IMR-90 (cell line): ENCODE results near the gene TPSG1. TPM values are rescaled to one million over a fixed set of nuclear protein-coding genes. Genes with fewer than 3 reads are reported as not detected.

ENCODE experiments used
- ATAC-seq: fragments of 200-7000 bp; cut with Tn5 transposase; 2 replicates; pipeline ENCODE4 v1.9.1; 2020; ENCODE audit warnings: low read depth, mild to moderate bottlenecking, moderate library complexity
- BruUV-seq: library from RNA; stranded (reverse); fragments of 400-500 nt; replicated peaks from 2 replicates; lab custom pipeline; 2021; lab: Mats Ljungman, UMichigan
- CTCF ChIA-PET: fragments of 300-600 bp; formaldehyde crosslinking; extraction: SDS; loops from one replicate; lab custom pipeline; 2021; ENCODE audit warnings: antibody characterized with exemption; lab: Yijun Ruan, JAX
- POLR2A ChIA-PET: fragments of 300-600 bp; sonication (Branson Sonifier 250); formaldehyde crosslinking; loops from one replicate; lab custom pipeline; 2022; ENCODE audit warnings: antibody characterized with exemption; ENCODE audit not compliant: unreplicated experiment; lab: Charles Lee
- DNase-seq: peaks from one replicate; pipeline ENCODE4 v3.0.0; 2013
- H2AFZ ChIP-seq: replicated peaks from 2 replicates; pipeline ENCODE3; 2013; ENCODE audit warnings: low read length, mild to moderate bottlenecking; ENCODE audit not compliant: poor library complexity
- H2AK5ac ChIP-seq: 2 replicates; pipeline ENCODE4 v1.6.1; 2013; ENCODE audit warnings: low read depth, low read length, inconsistent platforms
- H2AK9ac ChIP-seq: replicated peaks from 2 replicates; pipeline ENCODE3; 2013; ENCODE audit warnings: mild to moderate bottlenecking, low read depth, low read length, moderate library complexity; ENCODE audit not compliant: poor library complexity
- H2BK120ac ChIP-seq: 2 replicates; pipeline ENCODE4 v1.6.1; 2013; ENCODE audit warnings: low read depth, low read length, inconsistent platforms
- H2BK15ac ChIP-seq: 3 replicates; pipeline ENCODE4 v1.6.1; 2013; ENCODE audit warnings: low read depth, low read length, inconsistent platforms
- H2BK20ac ChIP-seq: 2 replicates; pipeline ENCODE4 v1.6.1; 2013; ENCODE audit warnings: low read depth, mild to moderate bottlenecking, inconsistent platforms, low read length, moderate library complexity
- H2BK5ac ChIP-seq: 2 replicates; pipeline ENCODE4 v1.6.1; 2013; ENCODE audit warnings: mild to moderate bottlenecking, low read depth, low read length, inconsistent platforms; ENCODE audit not compliant: poor library complexity, severe bottlenecking
- H3K14ac ChIP-seq: replicated peaks from 2 replicates; pipeline ENCODE4 v1.6.1; 2013; ENCODE audit warnings: low read depth, low read length, inconsistent platforms
- H3K18ac ChIP-seq: 2 replicates; pipeline ENCODE4 v1.6.1; 2013; ENCODE audit warnings: low read depth, low read length, control low read depth
- H3K23ac ChIP-seq: 2 replicates; pipeline ENCODE4 v1.6.1; 2013; ENCODE audit warnings: low read depth, low read length, inconsistent platforms
- H3K27ac ChIP-seq: 2 replicates; pipeline ENCODE4 v1.5.1; 2013; ENCODE audit warnings: mild to moderate bottlenecking, control low read depth, low read length; ENCODE audit not compliant: insufficient read depth
- H3K27me3 ChIP-seq: 2 replicates; pipeline ENCODE4 v1.6.1; 2013; ENCODE audit warnings: low read length; ENCODE audit not compliant: control insufficient read depth, insufficient read depth
- H3K36me3 ChIP-seq: 2 replicates; pipeline ENCODE4 v1.6.1; 2013; ENCODE audit warnings: low read length, mixed read lengths; ENCODE audit not compliant: control insufficient read depth, insufficient read depth
- H3K4ac ChIP-seq: 2 replicates; pipeline ENCODE4 v1.6.1; 2013; ENCODE audit warnings: low read depth, low read length, inconsistent platforms
- H3K4me1 ChIP-seq: 2 replicates; pipeline ENCODE4 v1.6.1; 2013; ENCODE audit warnings: low read length, mixed read lengths; ENCODE audit not compliant: control insufficient read depth, insufficient read depth
- H3K4me2 ChIP-seq: 2 replicates; pipeline ENCODE4 v1.6.1; 2013; ENCODE audit warnings: low read depth, mild to moderate bottlenecking, control low read depth, low read length, moderate library complexity
- H3K4me3 ChIP-seq: 2 replicates; pipeline ENCODE4 v1.5.1; 2013; ENCODE audit warnings: low read depth, mild to moderate bottlenecking, control low read depth, low read length, moderate library complexity; ENCODE audit not compliant: insufficient read depth
- H3K56ac ChIP-seq: 2 replicates; pipeline ENCODE4 v1.6.1; 2013; ENCODE audit warnings: low read length, inconsistent platforms; ENCODE audit not compliant: insufficient read depth; ENCODE audit errors: extremely low read depth
- H3K79me1 ChIP-seq, 2 experiments: 2 replicates each; pipeline ENCODE4 v1.6.1; 2013; ENCODE audit warnings: low read length in 2 of 2, inconsistent platforms in 1 of 2, low read depth in 1 of 2
- H3K9ac ChIP-seq: 2 replicates; pipeline ENCODE4 v1.6.1; 2013; ENCODE audit warnings: low read depth, low read length, control low read depth
- H3K9me1 ChIP-seq: 2 replicates; pipeline ENCODE4 v1.6.1; 2013; ENCODE audit warnings: low read length, inconsistent platforms; ENCODE audit not compliant: insufficient read depth
- H3K9me3 ChIP-seq: 2 replicates; pipeline ENCODE4 v1.6.1; 2013; ENCODE audit warnings: low read length; ENCODE audit not compliant: control insufficient read depth, insufficient read depth
- H4K20me1 ChIP-seq: 2 replicates; pipeline ENCODE4 v1.6.1; 2013; ENCODE audit warnings: low read length, inconsistent platforms; ENCODE audit not compliant: insufficient read depth
- H4K5ac ChIP-seq: 2 replicates; pipeline ENCODE4 v1.6.1; 2013; ENCODE audit warnings: mild to moderate bottlenecking, low read depth, low read length, control low read depth
- H4K8ac ChIP-seq, 2 experiments: 2 replicates each; pipeline ENCODE4 v1.6.1; 2013; ENCODE audit warnings: low read depth in 2 of 2, low read length in 2 of 2, control low read depth in 1 of 2, inconsistent platforms in 1 of 2
- H4K91ac ChIP-seq: 2 replicates; pipeline ENCODE4 v1.6.1; 2013; ENCODE audit warnings: low read depth, low read length, inconsistent platforms; ENCODE audit not compliant: insufficient read depth
- BHLHE40 ChIP-seq: fragments of 150-350 bp; IDR thresholded peaks from 2 replicates; pipeline ENCODE4 v1.6.1; 2016; ENCODE audit warnings: mild to moderate bottlenecking, low read depth, low read length
- CHD1 ChIP-seq: IDR thresholded peaks from 2 replicates; pipeline ENCODE4 v1.6.1; 2012; ENCODE audit warnings: low read depth, low read length, improper control_type of control experiment
- CTCF ChIP-seq: conservative IDR thresholded peaks from 2 replicates; pipeline ENCODE4 v1.5.1; 2012; ENCODE audit warnings: mild to moderate bottlenecking, low read depth, low read length, improper control_type of control experiment
- FOS ChIP-seq: fragments of 150-350 bp; IDR thresholded peaks from 2 replicates; pipeline ENCODE4 v1.6.1; 2016; ENCODE audit warnings: low read depth, low read length
- MAFK ChIP-seq: IDR thresholded peaks from 2 replicates; pipeline ENCODE4 v1.6.1; 2012; ENCODE audit warnings: low read depth, low read length, improper control_type of control experiment
- MAZ ChIP-seq: IDR thresholded peaks from 2 replicates; pipeline ENCODE4 v1.6.1; 2012; ENCODE audit warnings: low read depth, mild to moderate bottlenecking, low read length, improper control_type of control experiment, moderate library complexity, borderline replicate concordance
- MXI1 ChIP-seq: IDR thresholded peaks from 2 replicates; pipeline ENCODE4 v1.6.1; 2012; ENCODE audit warnings: low read depth, mild to moderate bottlenecking, low read length, moderate library complexity, borderline replicate concordance
- NFE2L2 ChIP-seq: fragments of 150-350 bp; IDR thresholded peaks from 2 replicates; pipeline ENCODE4 v1.6.1; 2016; ENCODE audit warnings: low read depth, mild to moderate bottlenecking, low read length
- POLR2A ChIP-seq: IDR thresholded peaks from 2 replicates; pipeline ENCODE4 v1.6.1; 2012; ENCODE audit warnings: mild to moderate bottlenecking, low read depth, low read length
- RCOR1 ChIP-seq: IDR thresholded peaks from 2 replicates; pipeline ENCODE4 v1.6.1; 2012; ENCODE audit warnings: mild to moderate bottlenecking, low read length, improper control_type of control experiment; ENCODE audit not compliant: insufficient replicate concordance
- RFX5 ChIP-seq: IDR thresholded peaks from 2 replicates; pipeline ENCODE4 v1.8.0; 2012; ENCODE audit warnings: low read depth, mild to moderate bottlenecking, low read length, moderate library complexity
- SMC3 ChIP-seq: fragments of 150-350 bp; IDR thresholded peaks from 2 replicates; pipeline ENCODE4 v1.6.1; 2016; ENCODE audit warnings: low read depth, mild to moderate bottlenecking, antibody characterized with exemption, low read length, moderate library complexity
- USF2 ChIP-seq: fragments of 150-350 bp; IDR thresholded peaks from 2 replicates; pipeline ENCODE4 v1.6.1; 2017; ENCODE audit warnings: mild to moderate bottlenecking, antibody characterized with exemption, low read length, low read depth
- WGBS, 2 experiments: methylation state at CpG; one replicate each; pipeline versions ENCODE4 v1.1.5 to v1.1.7; 2013; ENCODE audit warnings: missing lambda C conversion rate in 2 of 2; ENCODE audit not compliant: insufficient read length in 1 of 2; ENCODE audit errors: extremely low coverage in 2 of 2; 5-methylcytosine and 5-hydroxymethylcytosine counted together
- dilution Hi-C: fragments of 300-500 bp; cut with HindIII; formaldehyde crosslinking; loops from one replicate; pipeline ENCODE4 v1.14.3; 2018; ENCODE audit warnings: low sequenced_read_pairs; ENCODE audit not compliant: unreplicated experiment
- in situ Hi-C: fragments of 300-500 bp; cut with MboI; formaldehyde crosslinking; loops from 3 replicates; pipeline ENCODE4 v1.14.3; 2019; ENCODE audit warnings: low sequenced_read_pairs, inconsistent platforms, mixed read lengths
- intact Hi-C: fragments of 100-400 bp; cut with micrococcal nuclease; formaldehyde crosslinking; loops from 2 replicates; pipeline ENCODE4 v1.10.0; 2022
- polyA plus RNA-seq, 3 experiments: library from polyadenylated mRNA; depleted of rRNA; stranded (reverse); fragments of >200 nt; gene quantifications; 2 replicates each; pipeline ENCODE4 v1.2.3, GENCODE V29; 2012; ENCODE audit warnings: low replicate concordance in 1 of 3
- total RNA-seq: library from RNA; depleted of rRNA; stranded (reverse); fragments of >200 nt; gene quantifications from 2 replicates; pipeline ENCODE4 v1.2.3, GENCODE V29; 2012

The TPSG1 gene
- total and polyA plus RNA-seq, 2 of the 4 experiments (the other 2 are of a cell fraction), result not detected

- H2BK120ac ChIP-seq, result no peak overlapping the region
- no peaks in the 10 kb centered on the region for H3K9me3 ChIP-seq
- H2BK5ac ChIP-seq, result no peak overlapping the region
- H3K27ac ChIP-seq, result no peak overlapping the region
- H3K27me3 ChIP-seq, result no peaks in the 10 kb centered on the region
- H3K4me2 ChIP-seq, result no peak overlapping the region
- no peak overlapping the region for H3K9ac ChIP-seq
- H3K9me1 ChIP-seq, result peaks cover 8% of the 10 kb centered on the region
- no peaks in the 10 kb centered on the region; the same call in 1 of the 2 replicates for H4K20me1 ChIP-seq
- H3K79me1 ChIP-seq, result no peaks in the 10 kb centered on the region
- no peak overlapping the region for H3K14ac ChIP-seq
- no peak overlapping the region for H4K8ac ChIP-seq
- H2BK20ac ChIP-seq, result no peak overlapping the region
- no peak overlapping the region for H3K18ac ChIP-seq
- peaks cover 19% of the 10 kb centered on the region for H3K4me1 ChIP-seq
- ChIA-PET POLR2A (no interaction called here), CTCF (no interaction called here)
- H2BK15ac ChIP-seq, result no peak overlapping the region
- no peaks in the 10 kb centered on the region for H3K36me3 ChIP-seq
- no TSS peak for BruUV-seq
- no peak overlapping the region for H2AK9ac ChIP-seq
- DNase-seq (no peak), ATAC-seq (no peak)
- WGBS, 2 experiments, result 73% methylated on average over 12 of the region's 19 CpGs; no CpG with 5 or more reads in 1 of the 2 experiments
- TF ChIP-seq MAFK, result no peak
- TF ChIP-seq MXI1, result no peak
- no peak for TF ChIP-seq CTCF
- TF ChIP-seq FOS, result no peak
- no peak for TF ChIP-seq POLR2A
- no peak for TF ChIP-seq RCOR1
- TF ChIP-seq CHD1, result no peak
- TF ChIP-seq USF2, result no peak
- no peak for TF ChIP-seq BHLHE40
- TF ChIP-seq MAZ, result no peak
- TF ChIP-seq SMC3, result no peak
- no peak for TF ChIP-seq RFX5
- TF ChIP-seq NFE2L2, result no peak
- no peak overlapping the region for H4K91ac ChIP-seq
- H4K5ac ChIP-seq, result no peak overlapping the region
- H3K23ac ChIP-seq, result no peak overlapping the region
- H3K4ac ChIP-seq, result no peak overlapping the region
- no peak overlapping the region for H3K4me3 ChIP-seq
- intact Hi-C loops, result no loop called here
- no peak overlapping the region for H2AFZ ChIP-seq
- in situ Hi-C loops, result no loop called here
- no peak overlapping the region for H2AK5ac ChIP-seq
- dilution Hi-C loops, result no loop called here
- H3K56ac ChIP-seq, result no peak overlapping the region
Observed at GRCh38 chr16:1177053-1177452, 48.0 kb downstream of the TPSG1 start.
